Diencephalon (tissue), 1 donor: ENCODE results near the gene PPT1. TPM values are rescaled to one million over a fixed set of nuclear protein-coding genes. Genes with fewer than 3 reads are reported as not detected.

Source experiments
- total RNA-seq: library from RNA; depleted of rRNA; stranded (reverse); fragments of >200 nt; gene quantifications from one replicate; pipeline ENCODE4 v1.2.3, GENCODE V29; 2014

Gene PPT1
- 65.5 TPM for total RNA-seq

GRCh38 chr1:40096977-40097782 lies at the start of gene PPT1:
Gene PPT1, minus strand, starts transcription at chr1:40097252. Its CDS starts 14 bp downstream, at chr1:40097238.

GRCh38 chr1:40040511-40041465 lies 56.3 kb downstream of the PPT1 start, which contains the start of gene CAP1:
Gene CAP1, plus strand, starts transcription at chr1:40040729. Its CDS starts 18,618 bp downstream, at chr1:40059347.

Other genes starting within 250 kb of the PPT1 start
- 41.3 TPM for gene TRIT1, start 213.7 kb downstream of the PPT1 start, total RNA-seq
- gene MYCL, start 195.3 kb downstream of the PPT1 start, total RNA-seq = 8.8 TPM
- gene MFSD2A, start 142.1 kb downstream of the PPT1 start, total RNA-seq = 26.8 TPM
- gene CAP1, start 56.5 kb downstream of the PPT1 start, total RNA-seq = 113 TPM
- gene RLF, start 64.1 kb upstream of the PPT1 start, total RNA-seq = 83.7 TPM
- not detected for gene TMCO2, start 150.7 kb upstream of the PPT1 start, total RNA-seq
- gene ZMPSTE24, start 161.0 kb upstream of the PPT1 start, total RNA-seq = 51.4 TPM
- 7.2 TPM for gene COL9A2, start 220.0 kb upstream of the PPT1 start, total RNA-seq